Measurements from ENCODE around the gene LAMB3.

The LAMB3 gene

GRCh38 chr1:209630383-209631225 is 21.6 kb downstream of the LAMB3 start:
- H3K36me3 ChIP-seq (ENCODE audit: insufficient read depth, low read length), result no peaks in the 10 kb centered on the region
- H3K4me1 ChIP-seq (ENCODE audit: insufficient read depth, low read length), result peaks cover 24% of the 10 kb centered on the region
- no peak overlapping the region for H3K9ac ChIP-seq (ENCODE audit: low read depth, low read length)
- H3K9me3 ChIP-seq (ENCODE audit: control insufficient read depth, insufficient read depth, low read length), result no peaks in the 10 kb centered on the region

GRCh38 chr1:209629621-209630382 is 22.4 kb downstream of the LAMB3 start:
- H3K9me3 ChIP-seq (ENCODE audit: control insufficient read depth, insufficient read depth, low read length), result no peaks in the 10 kb centered on the region
- peaks cover 24% of the 10 kb centered on the region for H3K4me1 ChIP-seq (ENCODE audit: insufficient read depth, low read length)
- no peaks in the 10 kb centered on the region for H3K36me3 ChIP-seq (ENCODE audit: insufficient read depth, low read length)
- no peak overlapping the region for H3K9ac ChIP-seq (ENCODE audit: low read depth, low read length)

GRCh38 chr1:209628618-209629299 is 23.5 kb downstream of the LAMB3 start:
- H3K4me1 ChIP-seq (ENCODE audit: insufficient read depth, low read length), result peaks cover 24% of the 10 kb centered on the region
- no peaks in the 10 kb centered on the region for H3K9me3 ChIP-seq (ENCODE audit: control insufficient read depth, insufficient read depth, low read length)
- H3K9ac ChIP-seq (ENCODE audit: low read depth, low read length), result no peak overlapping the region
- no peaks in the 10 kb centered on the region for H3K36me3 ChIP-seq (ENCODE audit: insufficient read depth, low read length)

- no peaks in the 10 kb centered on the region for H3K9me3 ChIP-seq (ENCODE audit: control insufficient read depth, insufficient read depth, low read length)
- no peak overlapping the region for H3K9ac ChIP-seq (ENCODE audit: low read depth, low read length)
- no peaks in the 10 kb centered on the region for H3K36me3 ChIP-seq (ENCODE audit: insufficient read depth, low read length)
- H3K4me1 ChIP-seq (ENCODE audit: insufficient read depth, low read length), result peaks cover 24% of the 10 kb centered on the region
These were observed 24.5 kb downstream of the LAMB3 start for GRCh38 chr1:209627732-209628196.

- peaks cover 24% of the 10 kb centered on the region for H3K4me1 ChIP-seq (ENCODE audit: insufficient read depth, low read length)
- H3K36me3 ChIP-seq (ENCODE audit: insufficient read depth, low read length), result no peaks in the 10 kb centered on the region
- H3K9me3 ChIP-seq (ENCODE audit: control insufficient read depth, insufficient read depth, low read length), result no peaks in the 10 kb centered on the region
- H3K9ac ChIP-seq (ENCODE audit: low read depth, low read length), result no peak overlapping the region
These were observed 25.0 kb downstream of the LAMB3 start for GRCh38 chr1:209627027-209627731.

- Histone ChIP-seq H3K9me3 (ENCODE audit: control insufficient read depth, insufficient read depth, low read length) (no peaks in the 10 kb centered on the region), H3K36me3 (ENCODE audit: insufficient read depth, low read length) (no peaks in the 10 kb centered on the region), H3K9ac (ENCODE audit: low read depth, low read length) (no peak overlapping the region), H3K4me1 (ENCODE audit: insufficient read depth, low read length) (peaks cover 24% of the 10 kb centered on the region)
These were observed 25.7 kb downstream of the LAMB3 start for GRCh38 chr1:209626346-209627026.

- Histone ChIP-seq H3K9ac (ENCODE audit: low read depth, low read length) (no peak overlapping the region), H3K36me3 (ENCODE audit: insufficient read depth, low read length) (no peaks in the 10 kb centered on the region), H3K9me3 (ENCODE audit: control insufficient read depth, insufficient read depth, low read length) (no peaks in the 10 kb centered on the region), H3K4me1 (ENCODE audit: insufficient read depth, low read length) (peaks cover 21% of the 10 kb centered on the region)
These were observed 26.4 kb downstream of the LAMB3 start for GRCh38 chr1:209625791-209626285.

- Histone ChIP-seq H3K36me3 (ENCODE audit: insufficient read depth, low read length) (no peaks in the 10 kb centered on the region), H3K9ac (ENCODE audit: low read depth, low read length) (no peak overlapping the region), H3K4me1 (ENCODE audit: insufficient read depth, low read length) (peaks cover 13% of the 10 kb centered on the region), H3K9me3 (ENCODE audit: control insufficient read depth, insufficient read depth, low read length) (no peaks in the 10 kb centered on the region)
These were observed 27.4 kb downstream of the LAMB3 start for GRCh38 chr1:209624558-209625549.

- H3K4me1 ChIP-seq (ENCODE audit: insufficient read depth, low read length), result no peaks in the 10 kb centered on the region
- no peaks in the 10 kb centered on the region for H3K9me3 ChIP-seq (ENCODE audit: control insufficient read depth, insufficient read depth, low read length)
- no peaks in the 10 kb centered on the region for H3K36me3 ChIP-seq (ENCODE audit: insufficient read depth, low read length)
- H3K9ac ChIP-seq (ENCODE audit: low read depth, low read length), result no peak overlapping the region
These were observed 29.1 kb downstream of the LAMB3 start for GRCh38 chr1:209622841-209623829.

GRCh38 chr1:209621741-209622655 is 30.2 kb downstream of the LAMB3 start:
- H3K36me3 ChIP-seq (ENCODE audit: insufficient read depth, low read length), result no peaks in the 10 kb centered on the region
- no peaks in the 10 kb centered on the region for H3K4me1 ChIP-seq (ENCODE audit: insufficient read depth, low read length)
- no peak overlapping the region for H3K9ac ChIP-seq (ENCODE audit: low read depth, low read length)
- no peaks in the 10 kb centered on the region for H3K9me3 ChIP-seq (ENCODE audit: control insufficient read depth, insufficient read depth, low read length)

GRCh38 chr1:209621286-209621685 is 30.9 kb downstream of the LAMB3 start:
- Histone ChIP-seq H3K36me3 (ENCODE audit: insufficient read depth, low read length) (no peaks in the 10 kb centered on the region), H3K4me1 (ENCODE audit: insufficient read depth, low read length) (no peaks in the 10 kb centered on the region), H3K9ac (ENCODE audit: low read depth, low read length) (no peak overlapping the region), H3K9me3 (ENCODE audit: control insufficient read depth, insufficient read depth, low read length) (no peaks in the 10 kb centered on the region)
